Measurements from ENCODE around the gene GPC3.

GPC3 gene

GRCh38 chrX:133706890-133707289, 278.5 kb downstream of the GPC3 start:
- in situ Hi-C loops (cut with MboI; ENCODE audit: low sequenced_read_pairs) = no loop called here

GRCh38 chrX:133702230-133702629, 283.2 kb downstream of the GPC3 start:
- in situ Hi-C loops (cut with MboI; ENCODE audit: low sequenced_read_pairs) = no loop called here

GRCh38 chrX:133699023-133699728, 286.2 kb downstream of the GPC3 start:
- in situ Hi-C loops (cut with MboI; ENCODE audit: low sequenced_read_pairs) = no loop called here

DNA sequence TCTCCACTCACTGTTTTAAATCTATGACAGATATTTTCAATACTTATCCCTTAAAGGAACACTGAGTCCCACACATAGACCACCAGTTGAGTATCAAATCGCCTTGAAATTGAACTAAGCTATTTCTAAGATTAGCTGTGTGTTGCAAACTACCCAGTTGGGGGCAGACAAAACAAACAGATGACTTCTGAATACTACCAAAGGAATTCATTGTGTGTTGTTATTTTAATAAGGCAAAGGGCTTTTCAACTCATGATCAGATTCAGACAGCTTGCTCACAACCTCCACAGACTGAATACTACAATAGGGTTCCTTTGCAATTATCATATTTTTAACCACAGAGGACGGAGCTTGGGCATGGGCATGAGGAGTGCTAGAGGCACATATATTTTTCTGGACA, 287.1 kb downstream of the GPC3 start:
- in situ Hi-C loops (cut with MboI; ENCODE audit: low sequenced_read_pairs) = no loop called here

DNA sequence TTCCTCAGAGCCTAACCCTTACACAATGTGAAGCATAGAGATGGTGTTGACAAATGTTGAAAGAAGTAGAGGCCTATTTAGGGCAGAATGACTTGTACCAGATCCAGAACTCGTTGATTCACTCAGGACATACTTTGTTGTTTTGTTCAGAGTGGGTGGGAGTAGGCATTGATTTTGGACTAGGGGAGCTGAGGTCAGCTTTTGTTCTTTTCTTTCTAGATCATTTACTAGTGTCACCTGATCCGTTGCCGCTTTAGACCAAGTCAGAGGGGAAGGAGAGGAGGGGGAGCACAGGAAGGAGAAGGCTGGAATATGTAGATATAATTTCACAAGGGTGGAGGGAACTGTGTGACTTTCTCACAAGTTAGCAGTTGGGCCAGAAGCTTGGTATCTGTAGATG, 287.7 kb downstream of the GPC3 start:
- in situ Hi-C loops (cut with MboI; ENCODE audit: low sequenced_read_pairs) = no loop called here

DNA sequence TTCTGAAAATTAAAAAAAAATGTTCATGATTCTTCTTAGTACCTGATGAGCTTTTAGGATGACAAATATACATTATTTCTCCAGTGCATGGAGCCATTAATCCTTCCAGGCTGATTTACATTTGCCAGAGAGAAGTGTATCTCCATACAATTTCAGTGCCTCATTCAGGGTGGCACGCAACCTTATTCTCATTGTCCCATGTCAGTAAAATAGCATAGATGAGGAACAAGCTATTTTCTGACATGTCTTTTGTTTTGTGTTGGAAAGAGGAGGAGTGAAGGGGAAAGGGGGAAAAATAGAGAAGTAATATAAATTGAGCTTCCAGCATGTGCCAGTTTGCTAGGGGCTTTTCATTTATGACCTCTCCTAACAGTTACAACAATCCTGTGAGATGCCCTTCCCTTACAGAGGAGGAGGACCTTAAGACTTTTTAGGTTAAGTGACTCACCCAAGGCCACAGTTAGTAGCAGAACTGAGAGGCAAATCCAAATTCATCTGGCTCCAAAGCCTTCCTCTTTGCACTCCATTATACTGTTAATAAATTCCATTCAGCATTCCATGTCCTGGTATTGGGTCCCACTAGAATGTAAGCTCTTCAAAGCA, 295.3 kb downstream of the GPC3 start:
- in situ Hi-C loops (cut with MboI; ENCODE audit: low sequenced_read_pairs) = no loop called here

DNA sequence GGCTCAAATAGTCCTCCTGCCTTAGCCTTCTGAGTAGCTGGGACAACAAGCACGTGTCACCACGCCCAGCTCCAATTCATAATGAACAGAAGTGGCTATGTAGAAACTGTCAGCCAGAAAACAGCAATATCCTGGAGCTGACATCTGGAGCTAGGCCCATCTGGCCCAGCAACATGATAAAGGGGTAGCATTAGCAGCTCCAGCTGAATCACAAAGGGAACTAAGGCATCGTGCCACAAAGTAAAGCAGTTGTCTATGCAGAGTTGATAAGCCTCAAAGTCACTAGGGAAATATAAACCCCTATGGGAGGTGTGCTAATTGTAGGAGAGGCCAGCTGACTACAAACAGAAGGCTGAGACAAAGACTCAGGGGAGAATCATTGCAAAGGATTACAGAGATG, 299.6 kb downstream of the GPC3 start:
- in situ Hi-C loops (cut with MboI; ENCODE audit: low sequenced_read_pairs) = no loop called here

DNA sequence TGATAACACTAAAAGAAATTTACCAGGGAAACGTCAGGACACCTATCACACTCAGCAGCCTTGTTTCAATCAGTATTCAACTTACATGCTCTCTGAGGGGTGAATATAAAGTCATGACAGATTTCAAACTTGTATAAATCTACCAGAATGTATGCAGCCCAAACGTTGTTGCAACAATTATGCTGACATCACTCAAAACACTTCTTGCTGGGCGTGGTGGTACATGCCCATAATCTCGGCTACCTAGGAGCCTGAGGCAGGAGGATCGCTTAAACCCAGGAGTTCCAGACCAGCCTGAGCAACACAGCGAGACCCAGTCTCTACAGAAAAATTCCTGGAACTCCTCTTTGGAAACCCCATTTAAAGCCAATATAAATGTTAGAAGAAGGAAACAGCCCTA, 303.5 kb downstream of the GPC3 start:
- in situ Hi-C loops (cut with MboI; ENCODE audit: low sequenced_read_pairs) = no loop called here

DNA sequence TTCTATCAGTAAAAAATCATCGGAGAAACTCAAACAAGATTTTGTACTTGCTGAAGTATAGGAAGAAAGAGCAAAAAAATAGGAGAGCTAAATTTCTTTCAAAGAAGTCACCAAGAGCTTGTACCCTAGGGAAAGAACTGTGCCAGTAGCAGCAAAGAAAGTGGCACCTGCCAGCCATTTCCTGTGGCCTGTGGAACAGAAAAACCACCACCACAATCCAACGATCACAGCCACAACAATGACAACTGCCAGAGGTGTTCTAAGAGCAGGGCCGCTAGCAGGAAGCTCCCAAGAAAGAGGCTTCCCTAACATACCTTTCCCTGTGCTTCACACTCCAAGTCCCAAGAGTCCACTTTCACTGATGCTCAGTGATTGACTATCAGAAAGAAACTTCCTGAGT, 304.0 kb downstream of the GPC3 start:
- in situ Hi-C loops (cut with MboI; ENCODE audit: low sequenced_read_pairs) = no loop called here

- in situ Hi-C loops (cut with MboI; ENCODE audit: low sequenced_read_pairs) = no loop called here
Measured at GRCh38 chrX:133677123-133678063, 308.0 kb downstream of the GPC3 start.

GRCh38 chrX:133676344-133677122, 308.9 kb downstream of the GPC3 start:
- in situ Hi-C loops (cut with MboI; ENCODE audit: low sequenced_read_pairs) = no loop called here

DNA sequence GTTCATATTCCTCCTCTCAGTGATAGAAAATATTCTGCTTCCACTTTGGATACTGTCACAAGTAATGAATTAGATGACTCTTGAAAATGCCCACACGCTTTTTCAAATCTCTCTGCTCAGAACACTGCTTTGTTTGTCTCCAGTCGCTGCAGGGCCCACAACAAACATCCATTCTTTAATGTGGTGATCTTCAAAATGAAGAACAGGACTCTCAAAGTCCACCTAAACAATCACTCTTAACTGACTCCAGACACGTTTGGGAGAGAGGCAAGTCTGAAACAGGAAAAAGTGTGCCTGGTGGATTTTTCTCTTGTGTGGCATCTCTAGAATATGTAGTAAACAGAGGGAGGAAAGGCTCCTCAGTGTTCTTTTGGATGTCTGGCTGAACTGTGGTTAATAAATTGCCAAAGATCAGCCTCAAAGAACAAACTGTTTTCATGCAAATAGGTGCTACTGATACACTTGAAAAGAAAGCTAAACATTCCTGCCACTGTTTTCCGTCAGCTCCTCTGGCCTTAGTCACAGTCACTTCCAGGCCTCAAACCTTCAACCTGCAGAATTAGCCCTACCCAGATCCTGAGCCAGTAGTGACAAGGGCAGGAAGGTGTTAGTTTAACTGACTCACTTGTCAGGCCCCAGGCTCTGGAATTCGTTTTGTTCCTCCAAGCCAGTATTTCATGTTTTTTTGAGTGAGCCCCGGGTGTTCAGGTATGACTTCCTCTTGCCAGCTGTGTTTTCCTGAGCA, 310.5 kb downstream of the GPC3 start:
- in situ Hi-C loops (cut with MboI; ENCODE audit: low sequenced_read_pairs) = no loop called here

DNA sequence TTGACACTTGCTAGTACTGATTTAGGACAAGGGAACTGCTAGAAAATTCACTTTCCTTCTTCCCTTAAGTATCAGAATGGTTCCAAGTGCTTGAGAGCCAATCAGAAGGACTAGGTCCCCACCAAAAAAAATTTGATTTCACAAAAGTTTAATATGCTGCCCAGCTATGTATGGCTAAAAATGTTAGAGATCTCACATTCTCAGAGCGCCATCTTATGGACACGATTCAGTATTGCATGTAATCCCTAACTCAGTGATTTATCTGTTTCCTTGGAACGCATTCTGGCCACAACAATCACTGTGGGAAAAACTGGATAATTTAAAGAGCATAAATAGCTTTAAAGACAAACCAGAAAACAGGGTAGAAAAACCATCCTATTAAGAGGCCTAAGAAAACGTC, 315.0 kb downstream of the GPC3 start:
- in situ Hi-C loops (cut with MboI; ENCODE audit: low sequenced_read_pairs) = no loop called here

GRCh38 chrX:133669214-133669613, 316.2 kb downstream of the GPC3 start:
- in situ Hi-C loops (cut with MboI; ENCODE audit: low sequenced_read_pairs) = no loop called here

- in situ Hi-C loops (cut with MboI; ENCODE audit: low sequenced_read_pairs) = no loop called here
Measured at GRCh38 chrX:133668225-133668931, 317.0 kb downstream of the GPC3 start.

GRCh38 chrX:133666256-133666655, 319.1 kb downstream of the GPC3 start:
- in situ Hi-C loops (cut with MboI; ENCODE audit: low sequenced_read_pairs) = no loop called here

- in situ Hi-C loops (cut with MboI; ENCODE audit: low sequenced_read_pairs) = no loop called here
Measured at GRCh38 chrX:133661962-133662839, 323.2 kb downstream of the GPC3 start.

- in situ Hi-C loops (cut with MboI; ENCODE audit: low sequenced_read_pairs) = no loop called here
Measured at GRCh38 chrX:133660281-133660680, 325.1 kb downstream of the GPC3 start.
